Endothelial cell of hepatic sinusoid (primary cell): ENCODE results near the gene TPRN.

Source experiments
- in situ Hi-C: cut with HindIII; loops from 2 replicates; pipeline ENCODE4 v1.10.0; 2017; ENCODE audit warnings: low sequenced_read_pairs

The TPRN gene

DNA sequence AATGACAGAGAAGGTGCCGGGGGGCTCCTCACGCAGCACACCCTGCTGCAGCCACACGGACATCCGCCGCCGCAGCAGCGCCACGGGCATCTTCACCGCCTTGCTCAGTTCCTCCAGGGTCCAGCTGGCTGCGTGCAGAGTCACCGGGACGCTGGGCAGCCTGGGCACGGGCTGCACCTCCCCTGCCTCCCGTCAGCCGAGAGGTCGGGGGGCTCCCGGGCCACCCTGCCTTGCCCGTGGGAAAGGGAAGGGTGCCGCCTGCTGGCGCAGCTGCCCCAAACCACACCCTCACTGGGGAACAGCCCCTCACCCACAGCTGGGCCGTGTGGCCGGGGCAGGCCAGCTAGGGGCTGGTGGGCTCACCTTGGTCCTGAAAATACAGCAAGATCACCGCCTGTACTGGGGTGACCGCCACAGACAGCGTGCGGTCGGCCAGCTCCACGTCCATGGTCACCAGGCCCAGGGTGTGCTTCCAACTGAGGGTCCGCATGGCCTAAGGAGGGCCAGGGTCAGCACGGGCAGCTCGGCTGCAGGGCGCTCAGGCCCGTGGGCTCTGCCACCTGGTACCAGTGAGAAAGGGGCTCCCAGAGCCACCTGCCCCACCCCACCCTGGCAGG, 25.1 kb downstream of the TPRN start:
- in situ Hi-C loops: no loop called here

DNA sequence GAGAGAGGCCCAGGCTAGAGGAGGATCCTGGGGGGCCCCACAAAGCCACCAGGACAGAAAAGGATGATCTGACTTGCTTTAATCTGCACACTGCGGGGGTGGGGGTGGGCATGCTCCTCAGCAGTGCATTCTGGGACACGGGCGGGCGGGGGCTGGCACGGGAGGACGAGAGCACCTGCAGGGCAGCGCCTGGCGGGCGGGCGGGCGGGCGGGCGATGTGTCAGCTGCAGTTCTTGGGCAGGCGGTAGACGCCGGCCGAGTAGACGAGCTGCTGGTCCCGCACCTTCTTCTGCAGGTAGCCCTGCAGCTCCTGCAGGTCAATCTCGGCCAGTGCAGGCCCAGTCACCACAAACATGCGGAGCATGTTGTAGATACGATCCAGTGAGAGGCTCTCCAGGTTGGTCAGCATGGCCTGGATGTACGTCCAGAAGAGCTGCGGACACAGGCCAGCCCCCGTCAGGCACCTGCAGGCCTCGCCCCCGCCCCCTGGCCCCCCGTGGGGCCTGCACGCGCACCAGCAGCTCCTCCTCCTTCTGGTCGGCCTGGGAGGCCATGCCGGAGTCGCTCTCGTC, 25.7 kb downstream of the TPRN start:
- in situ Hi-C loops: loop anchor here (5.0 to 25.0 kb wide), 4 partner anchors 38 to 363 kb away; partner anchors contain the start of genes C8G, FBXW5, GRIN1 and RABL6

DNA sequence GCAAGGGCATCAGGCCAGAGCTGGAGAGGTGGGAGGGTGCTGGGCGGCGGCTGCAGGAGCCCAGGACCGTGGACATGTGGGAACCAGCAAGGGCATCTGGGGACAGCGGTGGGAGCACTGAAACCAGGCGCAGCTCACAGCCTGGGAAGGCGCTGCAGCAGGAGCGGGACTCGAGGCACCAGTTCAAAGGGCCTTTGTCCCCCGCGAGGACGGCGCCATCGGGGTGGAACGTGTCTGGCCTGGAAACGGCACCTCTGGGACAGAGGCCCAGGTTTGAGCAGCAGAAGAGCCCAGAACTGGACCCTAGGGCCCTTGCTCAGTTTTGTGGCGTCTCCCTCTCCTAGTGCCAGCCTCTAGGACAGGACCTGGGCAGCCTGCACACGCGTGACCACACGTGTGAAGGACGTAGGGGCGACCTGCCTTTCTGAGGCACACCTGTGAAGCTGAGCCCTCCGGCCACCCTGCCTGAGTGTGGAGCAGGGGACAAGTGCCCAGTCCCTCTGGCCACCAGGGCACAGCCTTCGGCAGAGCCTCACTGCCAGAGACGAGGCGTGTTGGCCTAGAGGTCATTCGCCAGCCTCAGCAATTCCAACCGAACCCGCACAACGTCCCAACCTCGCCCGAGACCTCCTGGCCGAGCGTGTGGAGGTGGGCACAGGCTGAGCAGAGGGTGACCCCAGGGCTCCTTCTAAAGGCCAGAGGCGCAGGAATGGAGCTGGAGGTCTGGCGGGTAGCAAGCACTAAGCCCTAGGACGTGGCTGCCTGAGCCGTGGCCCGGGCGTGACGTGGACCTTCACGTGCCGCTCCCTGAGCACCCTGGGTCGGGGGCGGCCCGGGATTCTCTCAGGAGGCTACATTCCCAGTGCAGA, 26.5 kb downstream of the TPRN start:
- in situ Hi-C loops: loop anchor here (5.0 to 25.0 kb wide), 4 partner anchors 37 to 362 kb away; partner anchors contain the start of genes C8G, FBXW5, GRIN1 and RABL6

DNA sequence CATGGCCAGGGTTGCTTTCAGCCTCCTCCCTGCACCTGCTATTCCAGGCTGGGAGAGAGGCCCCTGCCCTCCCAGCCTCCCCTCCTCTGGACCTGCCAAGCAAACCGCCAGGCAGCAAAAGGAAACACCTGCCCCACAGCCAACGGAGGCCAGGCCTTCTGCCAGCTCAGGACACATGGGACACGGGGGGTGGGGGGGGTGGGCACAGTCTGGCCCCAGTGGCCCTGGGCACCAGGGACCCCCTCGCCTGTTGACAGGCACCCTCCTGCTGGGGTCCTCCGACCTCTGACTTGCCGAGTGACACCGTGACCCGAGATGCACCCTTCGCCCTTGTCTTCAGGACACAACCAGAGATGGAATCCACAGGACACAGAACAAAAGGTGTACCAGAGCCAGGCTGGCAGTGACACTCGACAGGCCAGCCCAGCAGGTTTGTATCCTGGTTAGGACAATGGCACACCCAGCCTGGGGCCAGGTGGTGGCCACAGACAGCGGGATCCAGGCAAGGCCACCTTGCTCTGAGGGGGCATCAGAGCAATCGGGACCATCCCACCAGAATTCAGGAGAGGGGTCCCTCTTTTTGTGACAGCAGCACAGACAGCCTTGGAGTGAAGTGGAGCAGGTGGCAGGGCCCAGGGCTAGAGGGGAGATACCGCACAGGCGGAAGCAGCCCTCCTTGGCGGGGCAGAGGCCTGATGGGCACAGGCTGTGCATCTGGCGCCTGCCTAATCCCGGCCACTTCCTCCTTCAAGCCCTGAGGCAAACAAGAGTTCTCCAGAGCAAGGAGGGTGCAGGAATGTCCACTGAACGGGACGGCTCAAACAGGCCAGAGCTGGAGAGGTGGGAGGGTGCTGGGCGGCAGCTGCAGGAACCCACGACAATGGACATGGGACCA, 27.4 kb downstream of the TPRN start:
- in situ Hi-C loops: loop anchor here (5.0 to 25.0 kb wide), 4 partner anchors 36 to 361 kb away; partner anchors contain the start of genes C8G, FBXW5, GRIN1 and RABL6

DNA sequence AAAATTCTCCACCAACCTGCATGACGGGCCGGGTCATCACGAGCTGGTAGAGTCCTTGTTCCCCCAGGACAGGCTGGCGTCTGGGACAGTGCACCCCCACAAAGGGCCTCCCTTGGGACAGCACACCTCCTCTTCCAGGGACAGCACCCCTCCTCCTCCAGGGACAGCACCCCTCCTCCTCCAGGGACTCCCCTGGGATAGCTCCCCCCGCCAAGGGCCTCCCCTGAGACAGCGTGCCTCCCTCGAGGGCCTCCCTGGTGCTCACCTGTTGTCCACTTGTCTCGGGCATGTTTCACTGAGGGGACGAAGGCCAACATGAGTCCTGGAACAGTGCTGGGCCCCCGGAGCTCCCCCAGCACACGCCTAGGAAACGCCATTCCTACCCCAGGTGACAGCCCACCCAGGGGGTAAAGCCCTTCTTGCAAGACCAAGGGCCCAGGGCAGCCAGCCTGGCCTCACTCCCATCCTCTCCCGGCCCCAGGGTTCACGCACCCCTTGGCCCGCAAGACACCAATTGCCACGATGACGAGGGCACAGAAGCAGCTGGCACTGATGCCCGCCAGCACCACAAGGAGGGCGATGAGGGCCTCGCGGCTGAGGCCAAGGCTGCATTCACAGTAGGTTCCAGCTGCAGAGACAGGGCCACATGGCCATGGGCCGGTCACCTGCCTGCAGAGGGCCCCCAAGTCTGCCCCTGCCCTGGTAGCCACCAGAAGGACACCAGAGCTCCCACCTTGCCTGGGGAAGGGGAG, 29.2 kb downstream of the TPRN start:
- in situ Hi-C loops: loop anchor here (5.0 to 25.0 kb wide), 4 partner anchors 34 to 359 kb away; partner anchors contain the start of genes C8G, FBXW5, GRIN1 and RABL6

DNA sequence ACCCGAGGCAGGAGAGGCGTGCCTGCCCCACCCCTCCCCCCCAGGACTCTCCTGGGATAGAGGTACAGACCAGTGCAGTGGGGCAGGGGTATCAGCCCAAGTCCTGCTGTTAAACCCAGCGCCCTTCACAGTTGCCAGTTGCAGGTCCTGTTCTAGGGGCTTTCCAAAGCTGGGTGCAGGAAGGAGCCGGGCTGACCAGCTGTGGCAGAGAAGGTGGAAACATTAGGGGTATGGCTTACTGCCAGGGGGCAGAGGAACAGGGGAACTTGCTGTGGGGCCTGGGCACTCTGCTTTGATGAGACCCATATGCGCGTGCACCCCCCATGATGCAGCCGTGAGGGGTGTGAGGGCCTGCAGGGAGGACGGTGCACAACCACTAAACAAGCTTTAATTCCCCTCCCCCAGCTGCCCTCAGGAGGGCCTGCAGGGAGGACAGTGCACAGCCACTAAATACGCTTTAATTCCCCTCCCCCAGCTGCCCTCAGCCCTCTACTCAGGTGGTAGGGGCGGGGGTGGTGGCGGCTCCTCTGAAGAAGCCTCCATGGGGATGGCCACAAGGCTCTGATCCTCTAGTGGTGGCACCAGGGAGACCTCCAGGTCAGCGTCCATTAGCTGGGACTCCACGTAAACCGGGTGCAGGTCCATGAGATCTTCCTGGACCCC, 29.9 kb downstream of the TPRN start:
- in situ Hi-C loops: loop anchor here (5.0 to 25.0 kb wide), 4 partner anchors 33 to 358 kb away; partner anchors contain the start of genes C8G, FBXW5, GRIN1 and RABL6

DNA sequence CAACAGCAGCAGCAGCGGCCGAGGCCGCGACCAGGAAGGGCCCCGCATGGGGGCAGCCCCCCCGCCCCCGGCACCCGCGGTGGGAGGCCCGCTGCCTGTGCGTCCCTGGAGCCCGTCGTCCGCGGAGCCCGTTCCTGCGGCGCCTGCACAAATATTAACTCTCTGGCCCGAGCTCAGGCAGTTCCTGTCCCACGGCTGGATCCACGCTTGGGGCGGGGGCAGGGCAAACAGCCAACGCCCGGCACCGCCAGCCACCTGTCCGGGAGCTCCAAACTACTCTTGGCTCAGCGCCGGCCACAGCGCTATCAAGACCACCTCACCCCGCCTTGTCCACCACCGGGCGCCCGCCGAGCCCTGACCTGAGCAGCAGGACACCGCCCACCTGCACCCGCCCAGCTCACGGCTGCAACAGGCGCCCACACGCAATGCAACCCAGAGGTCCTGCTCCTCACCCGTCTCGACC, 30.6 kb downstream of the TPRN start, which contains the start of gene LRRC26:
LRRC26 (minus strand) TSS at position 156 of the 463 bp plus-strand sequence; CDS start at position 48, 108 bp downstream.
- in situ Hi-C loops: loop anchor here (5.0 to 25.0 kb wide), 6 partner anchors 33 to 358 kb away; partner anchors contain the start of genes ABCA2, C8G, FBXW5 and GRIN1

DNA sequence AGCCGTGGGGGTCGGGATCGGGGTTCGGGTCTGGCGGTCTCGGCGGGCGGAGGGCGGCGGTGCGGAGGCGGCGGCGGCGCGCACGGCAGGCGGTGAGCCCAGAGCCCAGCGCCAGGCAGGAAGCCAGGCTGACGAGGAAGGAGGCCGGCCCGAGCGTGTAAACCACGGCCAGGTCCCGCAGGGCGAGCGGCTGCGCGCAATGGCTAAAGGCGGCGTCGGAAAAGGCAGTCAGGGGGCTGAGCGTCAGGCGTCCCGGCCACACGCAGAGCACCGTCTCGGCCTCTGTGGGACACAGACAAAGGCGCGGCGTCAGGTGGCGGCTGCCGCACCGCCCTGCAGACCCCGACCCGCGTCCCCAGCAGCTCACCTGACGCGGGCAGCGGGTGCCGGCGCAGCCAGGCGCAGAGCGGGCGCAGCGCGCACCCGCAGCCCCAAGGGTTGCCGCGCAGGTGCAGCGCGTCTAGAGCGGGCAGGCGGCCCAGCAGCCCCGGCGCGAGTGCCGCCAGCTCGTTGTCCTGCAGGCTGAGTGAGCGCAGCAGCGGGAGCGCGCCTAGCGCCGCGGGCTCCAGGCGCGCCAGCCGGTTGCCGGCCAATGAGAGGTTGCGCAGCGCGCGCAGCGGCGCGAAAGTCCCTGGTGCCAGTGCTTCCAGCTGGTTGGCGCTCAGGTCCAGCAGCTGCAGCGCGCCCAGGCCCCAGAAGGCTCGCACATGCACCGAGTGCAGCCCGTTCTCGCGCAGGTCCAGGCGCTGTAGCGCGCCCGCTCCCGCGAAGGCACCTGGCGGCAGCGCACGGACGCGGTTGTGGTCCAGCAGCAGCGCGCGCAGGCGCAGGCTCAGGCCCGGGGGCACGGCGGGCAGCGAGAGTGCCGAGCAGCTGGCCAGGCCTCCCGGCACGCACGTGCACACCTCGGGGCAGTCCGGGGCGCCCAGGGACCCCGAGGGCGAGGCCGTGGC, 31.4 kb downstream of the TPRN start:
- in situ Hi-C loops: loop anchor here (5.0 to 25.0 kb wide), 4 partner anchors 53 to 357 kb away; partner anchors contain the start of genes ABCA2, C8G, FBXW5 and RABL6

DNA sequence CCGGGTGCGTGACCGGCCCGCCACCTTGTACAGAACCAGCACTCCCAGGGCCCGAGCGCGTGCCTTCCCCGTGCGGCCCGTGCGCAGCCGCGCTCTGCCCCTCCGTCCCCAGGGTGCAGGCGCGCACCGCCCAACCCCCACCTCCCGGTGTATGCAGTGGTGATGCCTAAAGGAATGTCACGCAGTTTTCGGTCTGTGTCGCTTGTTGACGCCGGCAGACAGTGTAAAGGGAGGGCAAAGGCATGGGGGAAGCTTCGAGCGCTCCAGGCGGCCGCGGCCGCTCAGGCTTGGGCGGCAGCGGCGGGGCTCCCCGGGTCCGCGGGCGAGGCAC, 32.0 kb downstream of the TPRN start:
- in situ Hi-C loops: loop anchor here (5.0 to 25.0 kb wide), 4 partner anchors 54 to 356 kb away; partner anchors contain the start of genes ABCA2, C8G, FBXW5 and RABL6

DNA sequence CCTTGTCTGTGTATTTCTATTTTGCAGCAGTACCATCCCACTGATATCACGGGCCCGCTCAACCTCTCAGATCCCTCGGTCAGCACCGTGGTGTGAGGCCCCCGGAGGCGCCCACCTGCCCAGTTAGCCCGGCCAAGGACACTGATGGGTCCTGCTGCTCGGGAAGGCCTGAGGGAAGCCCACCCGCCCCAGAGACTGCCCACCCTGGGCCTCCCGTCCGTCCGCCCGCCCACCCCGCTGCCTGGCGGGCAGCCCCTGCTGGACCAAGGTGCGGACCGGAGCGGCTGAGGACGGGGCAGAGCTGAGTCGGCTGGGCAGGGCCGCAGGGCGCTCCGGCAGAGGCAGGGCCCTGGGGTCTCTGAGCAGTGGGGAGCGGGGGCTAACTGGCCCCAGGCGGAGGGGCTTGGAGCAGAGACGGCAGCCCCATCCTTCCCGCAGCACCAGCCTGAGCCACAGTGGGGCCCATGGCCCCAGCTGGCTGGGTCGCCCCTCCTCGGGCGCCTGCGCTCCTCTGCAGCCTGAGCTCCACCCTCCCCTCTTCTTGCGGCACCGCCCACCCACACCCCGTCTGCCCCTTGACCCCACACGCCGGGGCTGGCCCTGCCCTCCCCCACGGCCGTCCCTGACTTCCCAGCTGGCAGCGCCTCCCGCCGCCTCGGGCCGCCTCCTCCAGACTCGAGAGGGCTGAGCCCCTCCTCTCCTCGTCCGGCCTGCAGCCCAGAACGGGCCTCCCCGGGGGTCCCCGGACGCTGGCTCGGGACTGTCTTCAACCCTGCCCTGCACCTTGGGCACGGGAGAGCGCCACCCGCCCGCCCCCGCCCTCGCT, 32.6 kb downstream of the TPRN start:
- in situ Hi-C loops: loop anchor here (5.0 to 25.0 kb wide), 4 partner anchors 54 to 356 kb away; partner anchors contain the start of genes ABCA2, C8G, FBXW5 and RABL6

DNA sequence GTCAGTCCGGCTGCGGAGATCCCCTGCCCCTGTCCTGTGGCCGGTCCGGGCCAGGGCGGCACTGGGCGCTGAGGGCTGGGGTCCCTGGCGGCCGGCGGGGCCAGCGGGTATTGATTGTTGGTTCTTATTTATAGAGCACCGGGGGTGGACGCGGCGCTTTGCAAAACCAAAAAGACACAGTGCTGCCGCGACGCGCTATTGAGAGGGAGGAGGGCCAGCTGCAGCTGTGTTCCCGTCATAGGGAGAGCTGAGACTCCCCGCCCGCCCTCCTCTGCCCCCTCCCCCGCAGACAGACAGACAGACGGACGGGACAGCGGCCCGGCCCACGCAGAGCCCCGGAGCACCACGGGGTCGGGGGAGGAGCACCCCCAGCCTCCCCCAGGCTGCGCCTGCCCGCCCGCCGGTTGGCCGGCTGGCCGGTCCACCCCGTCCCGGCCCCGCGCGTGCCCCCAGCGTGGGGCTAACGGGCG, 33.2 kb downstream of the TPRN start:
- in situ Hi-C loops: loop anchor here (5.0 to 25.0 kb wide), 4 partner anchors 55 to 355 kb away; partner anchors contain the start of genes ABCA2, C8G, FBXW5 and RABL6

DNA sequence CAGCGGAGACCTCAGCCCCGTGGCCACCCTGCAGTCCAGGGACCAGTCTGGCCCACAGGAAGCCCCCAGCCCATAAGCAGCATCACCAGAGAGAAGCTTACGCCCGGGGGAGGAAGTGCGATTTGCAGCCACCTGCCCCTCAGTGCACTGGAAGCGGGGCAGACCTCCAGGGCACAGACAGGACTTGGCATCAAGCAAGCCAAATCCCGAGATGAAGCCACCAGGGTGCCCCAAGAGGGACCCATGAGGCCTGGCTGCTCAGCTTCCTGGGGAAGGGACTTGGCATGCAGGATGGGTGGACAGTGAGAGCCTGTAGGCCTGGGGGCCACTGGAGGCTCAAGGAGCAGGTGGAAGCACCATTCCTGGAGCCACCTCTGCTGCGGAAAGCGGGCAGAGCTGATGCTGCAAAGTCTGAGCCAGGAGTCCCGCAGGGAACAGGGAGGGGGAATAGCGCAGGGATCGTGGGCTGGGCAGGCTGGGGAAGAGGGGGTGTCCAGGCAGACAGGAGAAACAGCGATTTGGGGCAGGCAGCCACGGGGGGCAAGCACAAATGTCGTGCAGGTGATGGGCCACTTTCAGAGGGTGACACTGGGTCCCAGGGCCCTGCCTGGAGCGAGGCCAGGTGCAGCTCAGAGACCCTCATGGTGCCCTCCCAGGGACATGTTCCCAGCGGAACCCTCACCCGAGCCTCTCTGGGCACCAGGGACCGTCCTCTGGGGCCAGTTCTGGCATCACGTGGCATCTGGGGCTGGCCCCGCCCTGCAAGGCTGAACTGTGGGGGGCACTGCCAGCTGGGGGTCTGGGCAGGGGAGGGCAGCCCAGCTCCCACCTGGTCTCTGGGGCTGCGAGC, 33.9 kb downstream of the TPRN start:
- in situ Hi-C loops: loop anchor here (5.0 to 25.0 kb wide), 4 partner anchors 56 to 354 kb away; partner anchors contain the start of genes ABCA2, C8G, FBXW5 and RABL6

DNA sequence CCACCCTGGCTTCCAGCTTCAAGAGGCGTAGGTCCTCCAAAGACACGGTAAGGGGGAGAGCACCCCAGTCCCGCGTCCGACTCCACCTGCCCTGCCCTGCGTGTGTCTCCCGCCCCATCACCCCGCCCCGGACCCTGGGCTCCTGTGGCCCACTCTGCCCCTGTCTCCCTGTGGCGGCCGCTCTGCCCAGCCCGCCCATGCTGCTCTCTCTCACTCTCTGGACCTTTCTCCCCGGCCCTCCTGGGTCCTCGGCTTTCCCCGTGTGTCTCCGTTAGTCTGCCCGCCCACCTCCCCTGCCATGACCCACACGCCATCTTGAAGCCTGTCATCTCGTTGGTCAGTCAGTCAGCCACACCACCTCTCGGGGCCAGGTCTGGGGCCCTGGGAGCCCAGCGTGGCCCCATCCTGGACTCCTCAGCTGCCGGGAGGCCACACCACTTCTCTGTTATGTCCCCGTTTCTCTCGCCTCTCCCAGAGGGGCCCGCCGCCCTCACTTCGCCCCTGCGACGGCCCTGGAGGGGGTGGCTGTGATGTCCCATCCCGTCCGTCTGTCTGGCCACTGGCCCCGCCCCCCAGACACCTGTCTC, 35.2 kb downstream of the TPRN start:
- in situ Hi-C loops: loop anchor here (5.0 to 25.0 kb wide), 4 partner anchors 57 to 353 kb away; partner anchors contain the start of genes ABCA2, C8G, FBXW5 and RABL6

DNA sequence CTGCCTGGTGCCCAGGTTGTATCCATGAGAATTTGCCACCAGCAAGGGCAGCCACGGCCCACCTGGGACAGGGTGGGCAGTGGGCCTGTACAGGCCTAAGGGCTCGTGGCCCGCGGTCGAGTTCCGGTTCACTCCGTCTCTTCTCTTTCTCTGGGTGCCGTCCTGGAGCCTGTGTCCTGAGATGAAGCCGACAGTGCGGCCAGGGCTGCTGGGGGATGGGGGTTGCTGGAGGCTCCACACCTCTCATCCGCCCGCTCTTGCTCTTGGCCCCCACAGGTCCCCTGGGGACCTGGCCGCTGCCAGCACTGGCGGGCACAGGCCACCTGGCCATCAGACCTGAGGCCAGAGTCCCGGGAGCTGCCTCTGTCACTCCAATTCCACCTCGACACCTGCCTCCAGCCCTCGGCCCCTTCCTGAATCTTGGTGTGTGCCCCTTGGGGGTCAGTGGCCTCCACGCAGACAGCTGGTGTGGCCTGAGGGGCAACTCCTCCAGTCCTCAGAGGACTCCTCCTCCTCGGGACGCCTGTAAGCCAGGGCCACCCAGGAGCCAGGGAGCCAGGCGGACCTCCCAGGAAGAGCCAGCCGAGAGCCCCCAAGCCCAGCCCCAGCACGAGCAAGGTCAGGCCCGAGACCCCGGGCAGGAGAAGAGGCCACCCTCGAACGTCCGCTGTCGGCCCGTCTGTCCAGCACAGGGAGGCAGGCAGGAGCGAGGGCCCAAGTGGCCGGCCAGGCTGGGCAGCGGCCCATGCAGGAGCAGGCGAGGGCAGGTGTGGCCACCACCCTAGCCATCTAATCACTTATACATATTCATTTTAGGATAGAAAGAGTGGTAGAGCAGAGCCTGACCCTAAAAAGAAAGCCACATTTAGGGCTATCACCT, 35.9 kb downstream of the TPRN start:
- in situ Hi-C loops: loop anchor here (5.0 to 25.0 kb wide), 4 partner anchors 58 to 352 kb away; partner anchors contain the start of genes ABCA2, C8G, FBXW5 and RABL6
